Natural killer cell (primary cell): ENCODE results near the gene RHOBTB3. TPM values are rescaled to one million over a fixed set of nuclear protein-coding genes. Genes with fewer than 3 reads are reported as not detected.
"Not testable (repeated sequence)": the region's sequence is repeated elsewhere in the genome, so short reads cannot be mapped to it uniquely, and the experiment has no call there.

Experiments
- ATAC-seq, 3 donors: fragments of 150-1000 bp in 2 of 3; fragments of 200-7000 bp in 1 of 3; cut with Tn5 transposase; 1 replicate in 1 of 3; 2 replicates in 2 of 3; pipeline ENCODE4 v1.10.0; 2021; ENCODE audit warnings: mild to moderate bottlenecking in 2 of 3, moderate library complexity in 2 of 3
- DNase-seq, 2 donors: peaks; one replicate each; pipeline versions ENCODE4 v3.0.0 to v3.0.0-alpha.2; 2013 to 2021; ENCODE audit warnings: mixed read lengths in 1 of 2
- H3K27ac ChIP-seq: one replicate; pipeline ENCODE4 v1.5.1; 2013; ENCODE audit warnings: mild to moderate bottlenecking, low read length
- H3K27me3 ChIP-seq: one replicate; pipeline ENCODE4 v1.6.1; 2013; ENCODE audit warnings: low read length; ENCODE audit not compliant: control insufficient read depth, insufficient read depth
- H3K36me3 ChIP-seq: one replicate; pipeline ENCODE4 v1.6.1; 2013; ENCODE audit warnings: low read length; ENCODE audit not compliant: control insufficient read depth, insufficient read depth
- H3K4me1 ChIP-seq: one replicate; pipeline ENCODE4 v1.6.1; 2013; ENCODE audit warnings: low read length; ENCODE audit not compliant: control insufficient read depth, insufficient read depth
- H3K4me3 ChIP-seq: one replicate; pipeline ENCODE4 v1.5.1; 2013; ENCODE audit warnings: low read length
- H3K9me3 ChIP-seq: one replicate; pipeline ENCODE4 v1.6.1; 2013; ENCODE audit warnings: low read length; ENCODE audit not compliant: control insufficient read depth, insufficient read depth
- H3K27ac Mint-ChIP-seq, 2 donors: one replicate each; pipeline ENCODE4 v1.8.0; 2022; ENCODE audit warnings: mild to moderate bottlenecking in 2 of 2, mixed read lengths in 2 of 2, moderate library complexity in 1 of 2
- H3K27me3 Mint-ChIP-seq, 2 donors: one replicate each; pipeline ENCODE4 v1.8.0; 2022; ENCODE audit warnings: low read depth in 2 of 2, mixed read lengths in 2 of 2
- H3K36me3 Mint-ChIP-seq: one replicate; pipeline ENCODE4 v1.8.0; 2022; ENCODE audit warnings: mixed read lengths
- H3K4me1 Mint-ChIP-seq, 2 donors: one replicate each; pipeline ENCODE4 v1.8.0; 2022; ENCODE audit warnings: mixed read lengths in 2 of 2
- H3K4me3 Mint-ChIP-seq: one replicate; pipeline ENCODE4 v1.8.0; 2022; ENCODE audit warnings: mild to moderate bottlenecking, moderate library complexity, mixed read lengths
- H3K9me3 Mint-ChIP-seq, 2 donors: one replicate each; pipeline ENCODE4 v1.8.0; 2022; ENCODE audit warnings: mixed read lengths in 2 of 2
- WGBS: methylation state at CpG from one replicate; pipeline ENCODE4 v1.1.7; 2013; ENCODE audit warnings: missing lambda C conversion rate; ENCODE audit not compliant: insufficient coverage; 5-methylcytosine and 5-hydroxymethylcytosine counted together
- intact Hi-C: fragments of 100-400 bp; cut with micrococcal nuclease; formaldehyde crosslinking; loops from one replicate; pipeline ENCODE4 v1.14.2; 2022
- total RNA-seq, 4 donors: library from RNA; stranded (reverse); fragments of 120-200 nt in 1 of 4; gene quantifications; one replicate each; pipeline versions ENCODE4 v1.2.3 to v1.2.4, GENCODE V29; 2013 to 2022
- TF ChIP-seq, protein P1 (sequence below): fragments of 200-600 bp; IDR thresholded peaks from one replicate; pipeline ENCODE4 v1.8.0; 2022; ENCODE audit warnings: antibody characterized with exemption

Gene RHOBTB3
- total RNA-seq, 3 donors from 2014 or later (not counting 1 experiment from before 2014, with no cell fraction given): 46.5 to 55.1 (median 46.5) TPM

DNA sequence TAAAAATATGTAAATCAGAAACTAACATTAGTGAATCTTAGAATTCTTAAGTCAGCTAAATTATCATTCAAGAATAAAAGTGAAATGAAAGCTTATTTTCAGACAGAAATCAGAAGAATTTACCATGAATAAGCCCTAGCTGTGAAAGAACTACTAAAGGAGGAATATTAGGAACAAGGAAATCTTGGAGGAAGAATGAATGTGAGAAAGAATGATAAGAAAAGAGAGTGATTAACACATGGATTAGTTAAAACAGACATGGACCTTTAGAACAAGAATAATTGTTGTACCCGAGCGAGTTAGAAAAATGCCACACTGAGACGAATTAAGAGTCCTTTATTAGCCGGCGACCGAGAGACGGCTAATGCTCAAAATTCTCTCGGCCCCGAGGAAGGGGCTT, 24.1 kb upstream of the RHOBTB3 start:
- Mint-ChIP-seq H3K9me3 (no peaks in the 10 kb centered on the region), H3K4me3 (no peak overlapping the region), H3K27ac (no peak overlapping the region), H3K4me1 (no peaks in the 10 kb centered on the region), H3K27me3 (no peaks in the 10 kb centered on the region), H3K36me3 (no peaks in the 10 kb centered on the region)
- ATAC-seq (no peak), DNase-seq (no peak)
- no peaks in the 10 kb centered on the region for H3K36me3 ChIP-seq
- TF ChIP-seq, protein P1, sequence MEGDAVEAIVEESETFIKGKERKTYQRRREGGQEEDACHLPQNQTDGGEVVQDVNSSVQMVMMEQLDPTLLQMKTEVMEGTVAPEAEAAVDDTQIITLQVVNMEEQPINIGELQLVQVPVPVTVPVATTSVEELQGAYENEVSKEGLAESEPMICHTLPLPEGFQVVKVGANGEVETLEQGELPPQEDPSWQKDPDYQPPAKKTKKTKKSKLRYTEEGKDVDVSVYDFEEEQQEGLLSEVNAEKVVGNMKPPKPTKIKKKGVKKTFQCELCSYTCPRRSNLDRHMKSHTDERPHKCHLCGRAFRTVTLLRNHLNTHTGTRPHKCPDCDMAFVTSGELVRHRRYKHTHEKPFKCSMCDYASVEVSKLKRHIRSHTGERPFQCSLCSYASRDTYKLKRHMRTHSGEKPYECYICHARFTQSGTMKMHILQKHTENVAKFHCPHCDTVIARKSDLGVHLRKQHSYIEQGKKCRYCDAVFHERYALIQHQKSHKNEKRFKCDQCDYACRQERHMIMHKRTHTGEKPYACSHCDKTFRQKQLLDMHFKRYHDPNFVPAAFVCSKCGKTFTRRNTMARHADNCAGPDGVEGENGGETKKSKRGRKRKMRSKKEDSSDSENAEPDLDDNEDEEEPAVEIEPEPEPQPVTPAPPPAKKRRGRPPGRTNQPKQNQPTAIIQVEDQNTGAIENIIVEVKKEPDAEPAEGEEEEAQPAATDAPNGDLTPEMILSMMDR: no peak
- no peak overlapping the region for H3K27ac ChIP-seq
- intact Hi-C loops: no loop called here
- no peaks in the 10 kb centered on the region for H3K4me1 ChIP-seq
- H3K27me3 ChIP-seq: no peaks in the 10 kb centered on the region
- H3K4me3 ChIP-seq: no peak overlapping the region
- H3K9me3 ChIP-seq: no peaks in the 10 kb centered on the region
- 92% methylated on average over 9 of the region's 9 CpGs for WGBS

DNA sequence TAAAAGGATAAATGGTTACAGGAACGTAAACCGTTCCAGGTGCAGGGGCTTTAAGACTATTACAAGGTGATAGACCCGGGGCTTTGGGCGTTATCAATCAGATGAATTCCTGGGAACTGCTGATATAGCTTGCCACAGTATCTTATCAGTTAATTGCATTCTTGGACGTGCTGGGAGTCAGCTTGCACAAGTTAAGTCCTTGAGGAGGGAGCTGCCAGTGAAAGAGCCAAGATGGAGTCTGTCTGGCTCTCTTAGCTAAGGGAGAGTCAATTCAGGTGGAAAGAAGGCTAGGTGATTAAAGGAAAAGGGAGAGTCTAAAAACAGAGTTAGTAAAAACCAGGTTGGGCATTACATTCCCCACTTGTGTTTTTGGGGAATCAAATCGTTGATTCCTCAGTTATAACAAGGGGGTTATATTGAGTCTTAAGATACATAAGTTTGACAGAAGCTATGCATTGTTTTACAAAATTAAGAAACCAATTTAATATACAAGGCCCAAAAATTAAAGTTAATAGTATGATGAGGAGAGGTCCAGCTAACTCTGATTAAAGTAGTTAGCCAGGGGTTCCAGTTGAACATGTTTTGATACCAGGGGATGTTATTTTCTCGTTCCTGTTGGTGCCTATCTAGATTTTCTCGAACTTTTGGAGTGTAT, 23.5 kb upstream of the RHOBTB3 start:
- H3K27ac Mint-ChIP-seq, H3K4me1 ChIP-seq, ATAC-seq, H3K4me3 ChIP-seq, H3K9me3 Mint-ChIP-seq, H3K27ac ChIP-seq, H3K4me1 Mint-ChIP-seq, H3K9me3 ChIP-seq, H3K27me3 ChIP-seq, H3K36me3 Mint-ChIP-seq, H3K4me3 Mint-ChIP-seq, H3K27me3 Mint-ChIP-seq, intact Hi-C loops, H3K36me3 ChIP-seq, DNase-seq: not testable (repeated sequence)
- 90% methylated on average over 7 of the region's 8 CpGs for WGBS

- Mint-ChIP-seq H3K27me3 (no peaks in the 10 kb centered on the region), H3K4me1 (no peaks in the 10 kb centered on the region), H3K27ac (no peak overlapping the region), H3K4me3 (no peak overlapping the region), H3K36me3 (no peaks in the 10 kb centered on the region), H3K9me3 (no peaks in the 10 kb centered on the region)
- H3K4me3 ChIP-seq: no peak overlapping the region
- no peak for ATAC-seq
- no peaks in the 10 kb centered on the region for H3K36me3 ChIP-seq
- intact Hi-C loops: no loop called here
- TF ChIP-seq, protein P1: no peak
- 95% methylated on average over 7 of the region's 7 CpGs for WGBS
- H3K27me3 ChIP-seq: no peaks in the 10 kb centered on the region
- H3K9me3 ChIP-seq: no peaks in the 10 kb centered on the region
- DNase-seq: no peak
- no peaks in the 10 kb centered on the region for H3K4me1 ChIP-seq
- H3K27ac ChIP-seq: no peak overlapping the region
Observed at GRCh38 chr5:95708876-95709275, 22.3 kb upstream of the RHOBTB3 start.

GRCh38 chr5:95709967-95710650, 21.0 kb upstream of the RHOBTB3 start:
- intact Hi-C loops: no loop called here
- H3K4me3 Mint-ChIP-seq: no peak overlapping the region
- H3K9me3 ChIP-seq: no peaks in the 10 kb centered on the region
- no peaks in the 10 kb centered on the region for H3K36me3 ChIP-seq
- H3K27ac ChIP-seq: no peak overlapping the region
- ATAC-seq (no peak), DNase-seq (no peak)
- 91% methylated on average over 15 of the region's 15 CpGs for WGBS
- H3K27me3 ChIP-seq: no peaks in the 10 kb centered on the region
- H3K9me3 Mint-ChIP-seq: no peaks in the 10 kb centered on the region
- H3K4me1 ChIP-seq: no peaks in the 10 kb centered on the region
- no peak overlapping the region for H3K4me3 ChIP-seq
- peaks cover 0 to 2% of the 10 kb centered on the region in 2 donors for H3K4me1 Mint-ChIP-seq
- TF ChIP-seq, protein P1: no peak
- H3K27ac Mint-ChIP-seq: no peak overlapping the region
- no peaks in the 10 kb centered on the region for H3K36me3 Mint-ChIP-seq
- H3K27me3 Mint-ChIP-seq: no peaks in the 10 kb centered on the region

DNA sequence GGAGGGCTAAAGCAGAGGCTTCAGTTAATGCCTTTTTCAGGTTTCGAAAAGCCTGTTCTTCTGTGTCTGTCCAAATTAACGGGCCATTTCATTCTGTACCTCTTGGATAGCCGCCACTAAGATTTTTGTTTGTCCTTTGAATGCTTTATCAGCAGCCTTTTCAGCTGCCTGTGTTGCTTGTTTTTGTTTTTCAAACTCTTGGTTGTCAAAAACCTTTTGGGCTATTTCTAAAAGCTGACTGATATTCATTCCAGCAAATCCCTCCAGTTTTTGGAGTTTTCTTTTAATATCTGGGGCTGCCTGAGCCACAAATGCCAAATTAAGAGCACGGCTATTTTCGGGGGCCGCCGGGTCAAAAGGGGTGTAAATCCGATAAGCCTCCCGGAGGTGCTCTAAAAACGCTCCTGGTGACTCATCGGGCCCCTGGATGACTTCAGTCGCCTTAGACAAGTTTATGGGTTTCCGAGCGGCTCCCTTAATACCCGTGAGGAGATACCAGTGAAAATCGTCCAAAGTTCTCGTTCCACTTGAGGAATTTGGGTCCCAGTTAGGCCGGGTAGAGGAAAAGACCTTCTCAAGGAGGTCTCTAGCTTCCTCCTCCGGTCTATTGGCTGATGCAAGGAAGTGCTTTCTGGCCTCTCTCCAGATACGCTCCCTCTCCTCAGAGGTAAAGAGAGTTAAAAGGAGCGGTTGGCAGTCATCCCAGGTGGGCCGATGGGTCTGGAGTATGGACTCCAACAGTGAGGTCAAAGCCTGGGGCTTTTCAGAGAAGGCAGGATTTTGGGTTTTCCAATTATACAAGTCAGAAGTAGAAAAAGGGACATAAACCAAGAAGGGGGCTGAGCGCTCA, 20.3 kb upstream of the RHOBTB3 start:
- H3K36me3 Mint-ChIP-seq, H3K4me1 Mint-ChIP-seq, H3K9me3 Mint-ChIP-seq, H3K36me3 ChIP-seq, DNase-seq, H3K27ac Mint-ChIP-seq, H3K4me3 ChIP-seq, H3K27me3 Mint-ChIP-seq, H3K27me3 ChIP-seq, H3K4me1 ChIP-seq, H3K27ac ChIP-seq, intact Hi-C loops, ATAC-seq, H3K9me3 ChIP-seq, H3K4me3 Mint-ChIP-seq: not testable (repeated sequence)
- WGBS: 96% methylated on average over 23 of the region's 23 CpGs
